ENCODE results near the gene TGM1. TPM values are rescaled to one million over a fixed set of nuclear protein-coding genes. Genes with fewer than 3 reads are reported as not detected.

Gene TGM1
- total and polyA plus RNA-seq, 10 of the 15 experiments (the other 5 are each of a cell fraction or from before 2014, with no cell fraction given), result 0.05 to 5.9 (median 1.8) TPM

GRCh38 chr14:24279301-24280186 lies 16.6 kb upstream of the TGM1 start:
- H3K4me2 ChIP-seq (ENCODE audit: control insufficient read depth, insufficient read depth), result peak overlapping the region; percentile 39
- WGBS (ENCODE audit: insufficient coverage, insufficient replicate concordance, low lambda C conversion rate, missing lambda C conversion rate), result 24% methylated on average over 10 of the region's 11 CpGs
- peaks cover 2% of the 10 kb centered on the region; the same call in 1 of the 2 replicates for H3K79me2 ChIP-seq (ENCODE audit: control insufficient read depth, insufficient read depth, low read length)
- DNase-seq (ENCODE audit: low read depth, low spot score) (peak; percentile 64), FAIRE-seq (peak; percentile 59), ATAC-seq (peak; percentile 88)
- H3K36me3 ChIP-seq (ENCODE audit: control insufficient read depth in 2 of 2, insufficient read depth in 2 of 2, low read length in 1 of 2), result no peaks in the 10 kb centered on the region
- H3K9me3 ChIP-seq (replicated peaks; ENCODE audit: control insufficient read depth, insufficient read depth, low read length), result no peaks in the 10 kb centered on the region; the same call in 2 of the 3 replicates
- RAD21 ChIA-PET (ENCODE audit: unreplicated experiment), result interaction anchor here (0.7 to 4.8 kb wide), 8 partner anchors 8 to 36 kb away, joined by 3 to 34 read pairs (median 14); partner anchors contain the start of genes CIDEB, LTB4R, RABGGTA and TINF2
- no peaks in the 10 kb centered on the region for H4K20me1 ChIP-seq (ENCODE audit: control insufficient read depth, insufficient read depth)
- intact Hi-C loops (cut with micrococcal nuclease; ENCODE audit: unreplicated experiment), result loop anchor here (1.0 kb wide), 1 partner anchor 18 kb away; no protein-coding TSS in a partner anchor
- peak overlapping the region; percentile 60 for H2AFZ ChIP-seq (ENCODE audit: control insufficient read depth, low read depth, low read length)
- CTCF ChIA-PET, result interaction anchor here (0.6 to 17.1 kb wide), 8 partner anchors 9 to 1359 kb away, joined by 3 to 269 read pairs (median 14); partner anchors contain the start of genes CHMP4A, CIDEB, DHRS1 and NOP9
- no peak overlapping the region; the same call in 1 of the 2 replicates for H3K4me3 ChIP-seq
- POLR2A ChIA-PET, result interaction anchor here (0.6 to 3.0 kb wide), 13 partner anchors 8 to 182 kb away, joined by 3 to 15 read pairs (median 4); partner anchors contain the start of genes RABGGTA and TINF2
- SMC1A ChIA-PET (ENCODE audit: uncharacterized antibody, unreplicated experiment), result interaction anchor here (0.6 to 11.8 kb wide), 11 partner anchors 9 to 60 kb away, joined by 3 to 115 read pairs (median 5); partner anchors contain the start of genes DHRS1, NOP9, RABGGTA and RIPK3
- H3K9ac ChIP-seq (ENCODE audit: control insufficient read depth, insufficient read depth, low read length), result no peak overlapping the region
- H3K27me3 ChIP-seq (replicated peaks in 1 of 2; ENCODE audit: control insufficient read depth in 2 of 2, insufficient read depth in 2 of 2, low read length in 1 of 2), result no peaks in the 10 kb centered on the region
- BruUV-seq (replicated peaks), result no TSS peak
- peak overlapping the region; percentile 53 for H3K27ac ChIP-seq (ENCODE audit: control insufficient read depth, insufficient read depth)
- H3K4me1 ChIP-seq (ENCODE audit: control insufficient read depth, insufficient read depth, low read length), result peaks cover 43% of the 10 kb centered on the region
- in situ Hi-C loops (cut with MboI), result no loop called here
- TF ChIP-seq MEF2B (IDR thresholded peaks at IDR 0.05; ENCODE audit: partially characterized antibody, poor library complexity, severe bottlenecking), result peak; percentile 80
- TF ChIP-seq MAX (IDR thresholded peaks at IDR 0.05; ENCODE audit: low read depth, low read length), result peak; percentile 41; the same call in 1 of the 2 replicates
- no peak for TF ChIP-seq MEF2A (IDR thresholded peaks at IDR 0.05; ENCODE audit: insufficient read depth, low read depth, low read length)
- TF ChIP-seq BHLHE40 (IDR thresholded peaks at IDR 0.05; ENCODE audit: borderline replicate concordance in 1 of 2, low read depth in 2 of 2, low read length in 1 of 2), result peak; percentile 91 to 93
- no peak for TF ChIP-seq FOS (IDR thresholded peaks at IDR 0.05; ENCODE audit: borderline replicate concordance, extremely low read depth, insufficient read length)
- no peak for TF ChIP-seq ZBTB4 (CRISPR knock-in tag; IDR thresholded peaks at IDR 0.05)
- 0 out of 2 replicates have a peak, but pooled peaks have one; percentile 27 for TF ChIP-seq RFX5 (IDR thresholded peaks at IDR 0.05; ENCODE audit: low read depth, low read length)
- TF ChIP-seq IRF3 (IDR thresholded peaks at IDR 0.05), result no peak
- peak; percentile 51; the same call in 1 of the 2 replicates for TF ChIP-seq RELB (IDR thresholded peaks at IDR 0.05; ENCODE audit: low read depth)
- TF ChIP-seq PAX8 (IDR thresholded peaks at IDR 0.05), result no peak
- peak; percentile 53 to 57 for TF ChIP-seq IKZF2 (IDR thresholded peaks at IDR 0.05)
- peak; percentile 14 for TF ChIP-seq RELA (IDR thresholded peaks at IDR 0.05; ENCODE audit: borderline replicate concordance, partially characterized antibody)
- peak; percentile 36; the same call in 1 of the 2 replicates for TF ChIP-seq SMC3 (IDR thresholded peaks at IDR 0.05; ENCODE audit: borderline replicate concordance, low read length)
